ENCODE results near the gene MRPL23.

The MRPL23 gene

GRCh38 chr11:1920909-1921573 is 26.1 kb upstream of the MRPL23 start:
- H3K4me3 ChIP-seq (ENCODE audit: low read depth, low read length): no peak overlapping the region

- H3K4me3 ChIP-seq (ENCODE audit: low read depth, low read length): no peak overlapping the region
Measured at GRCh38 chr11:1921574-1922141, 25.5 kb upstream of the MRPL23 start.

GRCh38 chr11:1922481-1923081 is 24.6 kb upstream of the MRPL23 start:
- no peak overlapping the region for H3K4me3 ChIP-seq (ENCODE audit: low read depth, low read length)

- no peak overlapping the region for H3K4me3 ChIP-seq (ENCODE audit: low read depth, low read length)
Measured at GRCh38 chr11:1923201-1923956, 23.8 kb upstream of the MRPL23 start.

GRCh38 chr11:1924181-1924580 is 23.0 kb upstream of the MRPL23 start:
- no peak overlapping the region for H3K4me3 ChIP-seq (ENCODE audit: low read depth, low read length)

GRCh38 chr11:1924646-1925372 is 22.3 kb upstream of the MRPL23 start:
- H3K4me3 ChIP-seq (ENCODE audit: low read depth, low read length): no peak overlapping the region

GRCh38 chr11:1925373-1926155 is 21.6 kb upstream of the MRPL23 start:
- no peak overlapping the region for H3K4me3 ChIP-seq (ENCODE audit: low read depth, low read length)

GRCh38 chr11:1926156-1927025 is 20.7 kb upstream of the MRPL23 start:
- no peak overlapping the region for H3K4me3 ChIP-seq (ENCODE audit: low read depth, low read length)

- no peak overlapping the region for H3K4me3 ChIP-seq (ENCODE audit: low read depth, low read length)
Measured at GRCh38 chr11:1927026-1927847, 19.9 kb upstream of the MRPL23 start.

GRCh38 chr11:1927848-1928469 is 19.2 kb upstream of the MRPL23 start:
- no peak overlapping the region for H3K4me3 ChIP-seq (ENCODE audit: low read depth, low read length)

GRCh38 chr11:1928470-1928890 is 18.7 kb upstream of the MRPL23 start:
- no peak overlapping the region for H3K4me3 ChIP-seq (ENCODE audit: low read depth, low read length)

GRCh38 chr11:1928891-1929541 is 18.1 kb upstream of the MRPL23 start:
- no peak overlapping the region for H3K4me3 ChIP-seq (ENCODE audit: low read depth, low read length)

GRCh38 chr11:1929621-1930461 is 17.3 kb upstream of the MRPL23 start:
- no peak overlapping the region for H3K4me3 ChIP-seq (ENCODE audit: low read depth, low read length)

GRCh38 chr11:1930462-1930830 is 16.7 kb upstream of the MRPL23 start:
- H3K4me3 ChIP-seq (ENCODE audit: low read depth, low read length): no peak overlapping the region

GRCh38 chr11:1931341-1932104 is 15.6 kb upstream of the MRPL23 start:
- no peak overlapping the region for H3K4me3 ChIP-seq (ENCODE audit: low read depth, low read length)

- H3K4me3 ChIP-seq (ENCODE audit: low read depth, low read length): no peak overlapping the region
Measured at GRCh38 chr11:1932105-1932480, 15.0 kb upstream of the MRPL23 start.
